Measurements from ENCODE around the gene TMEM176B. TPM values are rescaled to one million over a fixed set of nuclear protein-coding genes. Genes with fewer than 3 reads are reported as not detected.

Gene TMEM176B
- total and polyA plus RNA-seq, 2 of the 13 experiments (the other 11 are each of a cell fraction or from before 2014, with no cell fraction given): not detected

- no peak for TF ChIP-seq PRDM10 (CRISPR knock-in tag; IDR thresholded peaks at IDR 0.05; ENCODE audit: low read depth)
These were observed 1.0 kb downstream of the TMEM176B start (continued) for GRCh38 chr7:150799156-150799555.

- DNase-seq (ENCODE audit: low spot score): no peak
- WGBS (ENCODE audit: low lambda C conversion rate): 53% methylated on average over 4 of the region's 4 CpGs
- Histone ChIP-seq H3K79me2 (ENCODE audit: insufficient read depth, low read length) (no peaks in the 10 kb centered on the region), H3K4me2 (ENCODE audit: low read depth, low read length) (no peak overlapping the region), H3K27ac (ENCODE audit: extremely low read length, insufficient read depth, low read length) (no peak overlapping the region), H2AFZ (ENCODE audit: low read length) (no peak overlapping the region), H3K9me3 (ENCODE audit: low read length) (no peaks in the 10 kb centered on the region), H3K9ac (ENCODE audit: insufficient read depth, low read depth, low read length) (no peak overlapping the region), H3K4me3 (replicated peaks in 1 of 3; ENCODE audit: insufficient read depth in 1 of 3, low read depth in 2 of 3, low read length in 3 of 3) (no peak overlapping the region), H3K36me3 (replicated peaks in 1 of 2; ENCODE audit: control insufficient read depth in 1 of 2, insufficient read depth in 2 of 2, low read length in 2 of 2) (no peaks in the 10 kb centered on the region), H3K4me1 (ENCODE audit: insufficient read depth, low read length) (no peaks in the 10 kb centered on the region), H3K27me3 (ENCODE audit: control insufficient read depth in 1 of 2, insufficient read depth in 2 of 2, low read length in 2 of 2) (peaks cover 3 to 14% of the 10 kb centered on the region in 2 experiments; a peak in 2 of 5 replicates), H4K20me1 (ENCODE audit: insufficient read depth, low read length) (no peaks in the 10 kb centered on the region)
- FAIRE-seq: no peak
- BruUV-seq (replicated peaks): no TSS peak
- intact Hi-C loops (cut with micrococcal nuclease; ENCODE audit: unreplicated experiment): no loop called here
- CTCF ChIA-PET (ENCODE audit: low intra/inter-chr PET ratio, low total read pairs): no interaction called here
- no peak for ATAC-seq
- no peak for TF ChIP-seq RFX5 (IDR thresholded peaks at IDR 0.05; ENCODE audit: low read depth, low read length)
- no peak for TF ChIP-seq ZNF879 (CRISPR knock-in tag; IDR thresholded peaks at IDR 0.05)
- TF ChIP-seq, protein P1, sequence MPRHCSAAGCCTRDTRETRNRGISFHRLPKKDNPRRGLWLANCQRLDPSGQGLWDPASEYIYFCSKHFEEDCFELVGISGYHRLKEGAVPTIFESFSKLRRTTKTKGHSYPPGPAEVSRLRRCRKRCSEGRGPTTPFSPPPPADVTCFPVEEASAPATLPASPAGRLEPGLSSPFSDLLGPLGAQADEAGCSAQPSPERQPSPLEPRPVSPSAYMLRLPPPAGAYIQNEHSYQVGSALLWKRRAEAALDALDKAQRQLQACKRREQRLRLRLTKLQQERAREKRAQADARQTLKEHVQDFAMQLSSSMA (CRISPR knock-in tag; IDR thresholded peaks at IDR 0.05): no peak
- POLR2A ChIA-PET: no interaction called here
- in situ Hi-C loops (cut with HindIII; ENCODE audit: extremely low pct_ligation_motif_present, low pct_unique_long_range_greater_than_20kb): no loop called here
These were observed 2.5 kb downstream of the TMEM176B start for GRCh38 chr7:150797661-150798060.
